Measurements from ENCODE around the gene FAM90A1.
"Not testable (repeated sequence)": the region's sequence is repeated elsewhere in the genome, so short reads cannot be mapped to it uniquely, and the experiment has no call there.

GRCh38 chr12:8246941-8247535 lies 19.6 kb upstream of the FAM90A1 start:
- not testable (repeated sequence) for TF ChIP-seq CTCF (IDR thresholded peaks at IDR 0.05; ENCODE audit: low read depth, low read length, missing input control); ZBTB33 (IDR thresholded peaks at IDR 0.05); RAD21 (IDR thresholded peaks at IDR 0.05); TAF1 (conservative IDR thresholded peaks at IDR 0.05); RXRA (IDR thresholded peaks at IDR 0.05); HNF4G (IDR thresholded peaks at IDR 0.05); GABPA (IDR thresholded peaks at IDR 0.05 in 1 of 2, conservative IDR thresholded peaks at IDR 0.05 in 1 of 2); REST (IDR thresholded peaks at IDR 0.05); YY1 (IDR thresholded peaks at IDR 0.05); SP1 (IDR thresholded peaks at IDR 0.05); EGR1 (IDR thresholded peaks at IDR 0.05; ENCODE audit: low read depth in 2 of 2); MAX (IDR thresholded peaks at IDR 0.05); ATF3 (IDR thresholded peaks at IDR 0.05)

Data from liver (tissue), 3 donors.